RCC 7860 (cell line): ENCODE results near the gene ACP7.
"Not testable (repeated sequence)": the region's sequence is repeated elsewhere in the genome, so short reads cannot be mapped to it uniquely, and the experiment has no call there.

Experiments
- DNase-seq: peaks from one replicate; pipeline ENCODE4 v3.0.0-alpha.2; 2015; ENCODE audit warnings: low spot score
- FAIRE-seq: peaks from 2 replicates; lab custom pipeline; 2012; peaks lifted over from hg19 to GRCh38; lab: Jason Lieb, UNC

ACP7 gene

DNA sequence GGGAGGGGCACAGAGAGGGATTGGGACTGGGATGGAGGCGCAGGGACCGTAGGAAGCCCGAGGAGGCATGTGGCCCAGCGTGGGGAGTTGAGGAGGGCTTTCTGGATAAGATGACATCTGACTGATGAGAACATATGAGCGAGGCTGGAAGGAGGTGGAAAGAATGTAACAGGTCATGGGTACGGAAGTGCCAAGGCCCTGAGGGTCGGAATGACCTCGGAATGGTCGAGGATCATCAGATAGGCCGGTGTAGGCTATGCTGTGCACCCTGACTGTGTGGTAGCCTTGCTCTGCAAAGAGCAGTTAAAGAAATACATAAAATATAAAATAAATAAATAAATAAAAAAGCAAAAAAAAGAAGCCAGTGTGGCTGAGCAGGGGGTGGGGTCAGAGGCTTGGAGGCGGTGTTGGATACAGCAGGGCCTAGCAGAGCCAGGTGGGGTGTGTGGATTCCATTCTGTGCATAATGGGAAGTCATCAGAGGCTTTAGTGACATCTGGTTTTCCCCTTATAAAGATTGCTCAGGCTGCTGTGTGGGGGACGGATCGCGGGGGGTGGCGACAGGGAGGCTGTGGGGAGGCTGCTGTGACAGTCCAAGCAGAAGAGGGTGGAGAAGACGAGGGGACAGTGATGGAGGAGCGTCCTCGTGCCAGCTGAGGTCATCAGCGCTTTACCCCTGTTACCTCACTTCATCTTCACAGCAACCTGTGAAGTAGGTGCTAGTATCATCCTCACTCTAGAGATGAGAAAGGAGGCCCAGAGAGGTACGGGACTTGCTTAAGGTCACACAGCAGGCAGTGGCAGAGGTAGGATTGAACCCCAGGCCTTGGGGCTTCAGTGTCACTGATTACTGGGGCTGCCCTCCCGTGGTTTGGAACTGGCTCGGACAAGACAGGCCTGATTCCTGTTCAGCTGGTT lies 46.4 kb downstream of the ACP7 start:
- DNase-seq (no peak), FAIRE-seq (no peak)

DNA sequence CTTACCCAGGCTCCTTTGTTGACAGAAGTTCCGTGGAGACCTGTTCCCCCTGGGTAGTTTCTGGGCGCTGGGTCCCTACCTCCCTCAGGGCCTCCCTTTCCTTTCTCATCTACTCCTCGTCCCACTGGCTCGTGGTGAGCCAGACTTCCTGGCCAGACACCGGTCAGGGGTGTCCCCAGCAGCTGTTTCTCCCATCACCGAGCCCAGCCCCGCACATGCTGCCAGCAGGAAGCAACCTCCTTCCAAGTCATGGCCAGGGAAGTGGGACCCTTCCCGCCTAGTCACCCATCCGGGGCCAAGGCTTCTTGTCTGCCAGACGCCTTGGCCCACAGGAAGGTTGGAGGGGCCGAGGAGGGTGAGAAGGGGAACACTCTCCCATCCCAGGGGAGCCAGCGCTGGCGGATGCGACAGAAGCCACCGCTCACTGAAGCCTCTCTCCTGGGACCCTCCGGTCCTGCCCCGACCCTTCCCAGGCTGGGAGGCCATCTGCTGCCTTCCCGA lies 47.1 kb downstream of the ACP7 start:
- DNase-seq (no peak), FAIRE-seq (no peak)

DNA sequence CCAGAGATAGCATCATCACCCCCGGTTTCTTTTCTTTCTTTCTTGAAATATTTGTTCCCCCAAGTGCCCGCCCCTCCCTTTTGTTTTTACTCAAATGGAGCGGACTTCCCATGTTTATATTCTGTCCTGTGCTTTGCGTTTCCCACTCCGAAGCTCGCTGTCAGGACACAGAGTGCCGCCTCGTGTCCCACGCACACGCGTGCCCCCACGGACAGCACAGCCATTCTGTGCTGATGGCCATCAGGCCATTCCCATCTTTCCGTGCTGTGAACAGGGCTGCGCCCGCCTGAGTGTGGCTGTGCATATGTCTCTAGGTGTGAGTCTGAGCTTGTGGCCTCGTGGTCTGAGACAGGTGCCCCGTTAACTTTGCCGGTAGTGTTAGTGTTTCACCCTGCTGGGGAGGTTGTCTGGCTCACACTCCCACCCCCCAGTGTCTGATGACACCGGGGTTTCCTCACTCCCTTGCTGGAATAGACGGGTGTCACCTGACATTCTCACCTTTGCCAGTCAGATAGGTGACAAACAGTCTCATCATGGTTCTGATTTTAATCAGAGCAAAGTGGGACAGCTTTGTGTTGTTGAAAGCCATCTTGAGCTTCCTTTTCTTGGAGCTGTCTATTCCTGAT lies 48.3 kb downstream of the ACP7 start:
- DNase-seq = no peak
- FAIRE-seq = no peak

- DNase-seq (no peak), FAIRE-seq (no peak)
These were observed 49.5 kb downstream of the ACP7 start for GRCh38 chr19:39133431-39134270.

DNA sequence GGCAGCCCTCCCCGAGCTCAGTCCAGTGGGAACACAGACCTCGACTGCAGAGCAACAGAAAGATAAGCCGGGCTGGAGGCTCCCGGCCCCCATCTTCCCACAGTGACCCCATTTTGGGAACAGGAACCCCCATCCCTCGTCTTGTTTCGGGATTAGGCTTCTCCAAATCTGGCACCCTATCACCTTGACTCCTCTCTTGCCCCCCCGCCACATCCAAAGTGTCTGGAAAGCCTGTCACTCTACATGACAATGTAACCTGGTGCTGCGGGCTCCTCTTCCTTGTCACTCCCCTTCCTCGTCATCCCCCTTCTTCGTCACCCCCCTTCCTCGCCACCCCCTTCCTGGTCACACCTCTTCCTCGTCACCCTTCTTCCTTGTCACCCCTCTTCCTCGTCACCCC lies 51.5 kb downstream of the ACP7 start:
- no peak for FAIRE-seq
- DNase-seq = no peak

DNA sequence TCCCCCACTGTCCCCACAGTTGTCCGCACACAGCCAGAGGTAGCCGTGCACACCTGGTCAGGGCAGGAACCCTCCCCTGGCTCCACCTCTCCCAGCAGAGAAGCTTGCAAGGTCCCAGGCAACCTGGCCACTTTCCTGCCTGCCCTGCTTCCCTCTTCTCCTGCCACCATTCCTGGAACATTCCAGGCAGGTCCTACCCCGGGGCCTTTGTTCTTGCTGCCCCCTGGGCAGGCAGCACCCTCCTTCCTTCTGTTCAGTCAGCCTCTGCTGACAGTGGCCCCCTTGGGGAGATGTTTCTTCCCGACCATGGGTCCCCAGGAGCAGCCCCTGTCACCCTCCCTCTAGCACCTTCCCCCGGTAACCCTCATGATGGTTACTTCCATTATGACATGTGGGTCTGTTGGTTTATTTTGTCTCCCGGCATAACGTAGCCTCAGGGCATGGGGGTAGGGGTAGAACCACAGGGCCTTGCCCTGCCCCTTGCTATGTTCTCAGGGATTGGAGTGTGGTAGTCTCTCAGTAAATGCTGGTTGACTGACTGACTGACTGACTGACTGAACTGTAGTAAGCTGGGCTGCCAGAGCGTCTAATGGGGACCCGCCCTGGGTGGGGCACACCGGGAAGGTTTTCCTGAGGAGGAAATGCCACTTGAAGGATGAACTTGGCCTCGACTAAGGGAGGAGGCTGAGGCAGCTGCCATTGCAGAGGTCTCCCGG lies 52.2 kb downstream of the ACP7 start:
- no peak for DNase-seq
- no peak for FAIRE-seq

- FAIRE-seq (no peak), DNase-seq (no peak)
These were observed 53.0 kb downstream of the ACP7 start for GRCh38 chr19:39137131-39137530.

DNA sequence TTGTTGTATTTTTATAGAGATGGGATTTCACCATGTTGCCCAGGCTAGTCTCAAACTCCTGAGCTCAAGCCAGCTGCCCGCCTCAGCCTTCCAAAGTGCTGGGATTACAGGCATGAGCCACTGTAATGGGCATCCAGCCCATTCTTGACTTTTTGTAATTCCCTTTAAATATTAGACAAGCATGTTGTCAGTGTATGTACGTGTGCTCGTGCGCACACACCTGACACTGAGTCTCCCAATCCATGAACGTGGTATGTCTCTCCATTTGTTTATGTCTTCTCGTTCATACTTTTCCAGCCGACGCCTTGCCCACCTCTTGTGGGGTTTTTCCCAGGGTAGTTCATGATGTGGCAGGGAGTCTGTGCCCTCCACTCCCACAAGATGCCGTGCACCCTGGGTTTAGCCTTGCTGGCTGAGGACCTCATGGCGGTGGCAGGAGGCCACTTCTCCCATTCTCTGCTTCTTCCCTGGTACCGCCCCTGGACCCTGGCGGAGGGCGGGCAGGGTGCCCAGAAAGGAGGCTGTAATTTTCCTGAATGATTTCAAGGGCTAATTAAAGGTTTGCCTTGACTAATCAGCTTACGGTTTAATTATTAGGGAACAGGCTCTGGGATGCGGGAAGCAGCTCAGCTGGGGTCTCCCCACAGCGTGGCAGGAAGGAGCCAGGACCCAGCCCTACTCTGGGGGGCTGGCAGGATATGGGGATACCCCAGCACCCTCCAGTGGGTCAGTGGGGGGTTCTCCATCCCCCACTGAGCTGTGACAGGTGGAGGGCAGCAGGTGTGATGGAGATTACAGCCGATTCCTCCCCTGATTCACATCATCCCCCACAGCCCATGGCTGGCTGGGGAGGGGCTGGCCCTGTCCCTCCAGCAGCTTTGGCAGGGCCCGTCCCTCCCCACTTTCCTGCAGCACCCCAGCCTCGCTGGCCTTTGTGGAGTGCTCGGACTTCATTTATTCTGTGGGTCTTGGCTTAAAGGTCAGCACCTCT lies 54.3 kb downstream of the ACP7 start:
- DNase-seq = no peak
- no peak for FAIRE-seq

- DNase-seq (no peak), FAIRE-seq (no peak)
These were observed 55.2 kb downstream of the ACP7 start for GRCh38 chr19:39139305-39139874.

GRCh38 chr19:39139971-39140453 lies 55.8 kb downstream of the ACP7 start:
- FAIRE-seq = no peak
- DNase-seq = no peak

- FAIRE-seq (no peak), DNase-seq (no peak)
These were observed 56.4 kb downstream of the ACP7 start for GRCh38 chr19:39140594-39140993.

DNA sequence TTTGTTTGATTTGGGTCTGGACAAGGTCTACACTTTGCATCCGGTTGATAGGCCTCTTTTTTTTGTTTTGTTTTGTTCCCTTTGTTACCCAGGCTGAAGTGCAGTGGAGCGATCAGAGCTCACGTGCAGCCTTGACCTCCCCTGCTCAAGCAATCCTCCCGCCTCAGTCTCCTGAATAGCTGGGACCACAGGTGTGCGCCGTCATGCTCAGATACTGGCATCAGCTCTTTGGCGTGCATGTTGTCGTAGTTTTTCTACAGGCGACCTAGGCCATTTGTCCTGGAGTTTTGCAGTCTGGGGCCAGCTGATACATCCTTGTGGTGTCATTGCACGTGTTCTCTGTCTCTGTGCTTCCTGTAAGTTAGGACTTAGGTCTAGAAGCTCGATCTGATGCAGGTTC lies 57.8 kb downstream of the ACP7 start:
- FAIRE-seq = no peak
- DNase-seq = no peak

DNA sequence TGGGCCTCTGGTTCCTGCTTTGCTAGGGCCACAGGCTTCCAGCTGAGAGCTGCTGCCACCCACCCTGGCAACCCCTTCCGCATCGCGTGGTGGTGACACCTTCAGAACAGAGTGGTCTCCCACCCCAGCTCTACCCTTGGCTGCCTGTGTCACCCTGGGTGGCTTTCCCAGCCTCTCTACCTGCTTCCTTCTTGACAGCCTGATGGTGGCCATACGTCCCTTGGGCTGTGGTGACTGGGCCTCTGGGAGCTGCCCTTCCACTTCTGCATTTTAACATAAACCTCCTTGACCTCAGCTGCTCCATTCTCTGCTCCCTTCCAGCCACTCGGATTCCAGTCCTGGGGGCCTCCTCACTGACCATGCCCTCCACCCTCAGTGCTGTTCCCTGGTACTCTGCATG lies 58.5 kb downstream of the ACP7 start:
- DNase-seq (no peak), FAIRE-seq (no peak)

DNA sequence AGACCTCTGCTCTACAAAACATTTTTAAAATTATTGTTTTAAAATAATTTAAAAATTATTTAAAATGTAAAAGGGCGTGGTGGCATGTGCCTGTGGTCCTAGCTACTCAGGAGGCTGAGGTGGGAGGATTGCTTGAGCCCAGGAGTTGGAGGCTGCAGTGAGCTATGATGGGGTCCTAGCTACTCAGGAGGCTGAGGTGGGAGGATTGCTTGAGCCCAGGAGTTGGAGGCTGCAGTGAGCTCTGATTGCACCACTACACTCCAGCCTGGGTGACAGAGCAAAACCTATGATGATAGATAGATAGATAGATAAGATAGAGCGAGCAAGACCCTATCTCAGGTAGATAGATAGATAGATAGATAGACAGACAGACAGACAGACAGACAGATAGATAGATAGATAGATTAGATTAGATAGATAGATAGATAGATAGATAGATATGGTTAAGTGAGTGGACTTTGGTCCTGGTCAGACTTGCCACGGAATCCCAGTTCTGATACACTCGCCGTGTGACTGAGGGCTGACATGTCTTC lies 59.7 kb downstream of the ACP7 start:
- DNase-seq, FAIRE-seq: not testable (repeated sequence)

DNA sequence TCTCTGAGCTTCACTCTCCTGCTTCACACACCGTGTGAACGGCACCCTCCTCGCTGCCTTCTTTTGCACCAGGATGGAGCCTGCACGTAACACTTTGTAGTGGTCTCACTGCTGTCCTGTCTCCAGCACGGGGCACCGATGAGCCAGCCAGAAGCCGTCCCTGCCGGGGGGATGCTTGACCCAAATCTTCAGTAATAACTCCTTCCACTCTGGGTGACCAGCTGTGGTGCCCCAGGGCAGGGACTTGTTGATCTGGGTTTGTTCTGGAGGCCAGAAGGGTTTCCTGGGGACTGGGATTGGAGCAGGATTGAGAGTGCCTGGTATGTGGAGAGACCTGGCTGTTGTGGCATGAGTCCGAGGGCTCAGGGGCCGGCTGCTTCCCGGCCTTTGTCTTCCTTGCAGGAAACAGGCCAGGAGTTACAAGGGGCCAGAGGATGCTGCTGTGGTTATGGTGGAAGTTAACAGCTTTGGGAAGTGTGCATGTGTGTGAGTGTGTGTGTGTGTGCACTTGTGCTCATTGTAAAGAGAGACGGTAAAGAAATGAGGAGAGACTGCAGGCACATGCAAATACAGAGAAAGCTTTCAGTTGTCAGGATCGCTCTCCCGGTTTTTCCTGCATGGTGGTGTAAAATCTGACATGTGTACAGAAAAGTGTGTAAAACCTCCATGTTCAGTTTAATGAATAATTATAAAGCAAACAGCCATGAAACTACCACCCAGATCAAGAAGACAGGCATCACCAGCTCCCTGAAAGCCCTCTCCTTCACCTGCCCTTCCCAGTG lies 60.3 kb downstream of the ACP7 start:
- FAIRE-seq (no peak), DNase-seq (no peak)

- FAIRE-seq (no peak), DNase-seq (no peak)
These were observed 61.2 kb downstream of the ACP7 start for GRCh38 chr19:39145180-39145953.

- no peak for DNase-seq
- no peak for FAIRE-seq
These were observed 61.9 kb downstream of the ACP7 start for GRCh38 chr19:39146091-39146490.
